ENCODE measurements around the gene SLC26A1. TPM values are rescaled to one million over a fixed set of nuclear protein-coding genes. Genes with fewer than 3 reads are reported as not detected.

Gene SLC26A1
- total RNA-seq, 1 experiment from 2014 or later: 6.9 TPM

DNA sequence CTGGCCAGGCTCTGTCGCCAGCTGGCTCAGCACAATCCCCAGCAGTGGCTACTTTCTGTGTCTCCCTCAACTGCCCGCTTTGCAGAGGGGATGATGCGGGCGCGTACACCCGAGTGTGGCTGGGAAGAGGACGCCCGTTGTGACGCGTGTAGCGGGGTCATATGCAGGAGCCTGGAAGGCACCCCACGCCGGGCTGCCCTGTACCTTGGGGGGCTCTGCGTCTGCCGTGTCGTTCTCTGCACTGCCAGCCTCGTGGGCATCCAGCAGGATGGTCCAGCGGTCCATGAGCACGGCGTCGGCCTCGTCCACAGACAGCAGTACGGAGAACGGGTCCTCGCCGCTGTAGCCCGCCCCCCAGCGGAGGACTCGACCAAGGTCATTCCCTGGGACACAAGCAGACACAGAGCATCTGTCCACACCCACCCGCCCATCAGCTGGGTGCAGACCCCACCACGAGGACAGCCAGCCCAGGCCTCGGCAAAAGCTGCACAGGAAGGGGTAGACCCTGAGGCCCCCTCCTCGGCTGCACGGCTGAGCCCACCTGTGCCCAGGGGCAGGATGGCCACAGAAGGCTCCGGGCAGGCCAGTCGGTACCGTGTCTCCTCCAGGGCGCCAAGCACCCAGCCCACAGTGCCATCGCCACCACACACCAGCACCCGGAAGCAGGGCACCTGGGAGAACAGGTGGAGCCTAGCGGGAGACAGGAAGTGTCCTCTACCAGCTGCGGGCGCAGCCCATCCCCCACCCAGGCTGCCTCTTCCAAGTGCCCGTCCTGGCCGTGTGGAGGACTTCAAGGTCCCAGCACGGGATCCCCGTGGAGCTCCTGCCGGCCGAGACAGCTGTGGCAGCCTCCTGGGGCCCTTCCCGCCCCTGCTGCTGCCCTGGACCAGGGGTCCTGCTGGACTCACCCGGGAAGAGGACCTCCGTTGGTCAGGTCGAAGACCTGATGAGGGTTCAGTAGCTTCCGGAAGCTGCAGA, 30.7 kb downstream of the SLC26A1 start:
- in situ Hi-C loops (cut with HindIII; ENCODE audit: low pct_unique_long_range_greater_than_20kb, low sequenced_read_pairs): no loop called here
- no peak for DNase-seq (ENCODE audit: low read depth)

DNA sequence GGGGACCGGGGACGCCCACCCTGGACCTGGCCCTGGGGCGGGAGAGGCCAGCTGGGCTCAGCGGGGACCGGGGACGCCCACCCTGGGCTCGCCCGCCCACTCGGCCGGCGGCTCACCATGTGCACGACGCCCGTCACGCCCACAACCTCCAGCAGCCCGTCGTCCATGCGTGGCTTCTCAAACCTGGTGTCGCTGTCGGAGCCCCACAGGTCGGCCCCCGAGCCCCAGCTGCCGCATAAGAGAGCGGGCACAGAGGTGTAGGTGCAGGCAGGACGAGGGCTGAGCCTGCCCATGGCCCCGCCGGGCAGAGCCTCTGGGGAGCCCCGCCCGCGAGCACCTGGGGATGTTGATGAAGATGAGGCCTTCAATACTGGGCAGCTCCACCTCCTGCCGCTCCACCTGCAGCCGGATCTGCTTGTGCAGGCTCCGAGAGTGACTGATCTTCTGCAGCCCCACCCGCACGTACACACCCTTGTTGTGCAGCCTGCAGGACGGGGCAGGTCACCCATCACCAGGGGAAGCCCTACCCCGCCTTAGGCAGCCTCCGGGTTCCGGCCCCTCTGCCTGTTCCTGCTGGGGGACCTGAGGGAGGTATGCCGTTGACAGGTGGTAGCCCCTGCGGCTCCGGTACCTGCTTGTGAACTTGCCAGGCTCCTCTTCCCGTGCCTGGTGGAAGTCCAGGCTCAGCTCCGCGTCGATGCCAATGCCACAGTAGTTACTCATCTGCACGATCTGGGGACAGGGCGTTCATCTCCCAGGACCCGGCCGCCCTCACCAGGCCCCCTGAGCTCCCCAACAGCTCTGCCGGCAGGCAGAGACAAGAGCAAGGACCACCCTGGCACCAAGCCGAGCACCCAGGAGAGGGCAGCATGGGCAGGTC, 31.6 kb downstream of the SLC26A1 start:
- in situ Hi-C loops (cut with HindIII; ENCODE audit: low pct_unique_long_range_greater_than_20kb, low sequenced_read_pairs): no loop called here
- no peak for DNase-seq (ENCODE audit: low read depth)

DNA sequence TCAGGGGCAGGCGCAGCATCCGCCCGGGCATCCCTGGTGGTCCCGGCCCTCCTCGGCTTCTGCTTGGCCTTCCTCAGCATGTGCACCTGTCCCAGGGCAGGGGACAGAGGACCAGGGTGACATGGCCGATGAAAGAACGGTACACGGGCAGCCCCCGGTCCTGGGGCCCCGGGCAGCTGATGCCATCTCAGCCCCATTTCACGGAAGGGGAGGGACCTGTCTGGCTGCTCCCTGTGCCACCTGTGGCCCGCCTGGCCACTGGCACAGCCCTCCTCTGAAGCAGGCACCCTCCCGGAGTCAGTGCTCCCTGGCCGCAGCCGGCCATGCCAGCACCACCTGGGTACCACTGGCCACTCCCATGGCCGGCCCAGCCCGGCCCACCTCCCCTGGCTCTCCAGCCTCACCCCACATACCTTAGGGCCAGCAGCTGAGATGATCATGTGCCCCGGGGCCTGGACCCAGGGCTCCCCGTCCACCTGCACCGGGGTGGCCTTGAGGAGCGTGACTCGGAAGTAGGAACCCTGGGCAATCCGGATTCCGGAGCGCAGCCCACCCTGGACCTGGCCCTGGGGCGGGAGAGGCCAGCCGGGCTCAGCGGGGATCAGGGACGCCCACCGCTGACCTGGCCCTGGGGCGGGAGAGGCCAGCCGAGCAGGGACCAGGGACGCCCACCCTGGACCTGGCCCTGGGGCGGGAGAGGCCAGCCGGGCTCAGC, 32.4 kb downstream of the SLC26A1 start:
- in situ Hi-C loops (cut with HindIII; ENCODE audit: low pct_unique_long_range_greater_than_20kb, low sequenced_read_pairs): no loop called here
- DNase-seq (ENCODE audit: low read depth): no peak

DNA sequence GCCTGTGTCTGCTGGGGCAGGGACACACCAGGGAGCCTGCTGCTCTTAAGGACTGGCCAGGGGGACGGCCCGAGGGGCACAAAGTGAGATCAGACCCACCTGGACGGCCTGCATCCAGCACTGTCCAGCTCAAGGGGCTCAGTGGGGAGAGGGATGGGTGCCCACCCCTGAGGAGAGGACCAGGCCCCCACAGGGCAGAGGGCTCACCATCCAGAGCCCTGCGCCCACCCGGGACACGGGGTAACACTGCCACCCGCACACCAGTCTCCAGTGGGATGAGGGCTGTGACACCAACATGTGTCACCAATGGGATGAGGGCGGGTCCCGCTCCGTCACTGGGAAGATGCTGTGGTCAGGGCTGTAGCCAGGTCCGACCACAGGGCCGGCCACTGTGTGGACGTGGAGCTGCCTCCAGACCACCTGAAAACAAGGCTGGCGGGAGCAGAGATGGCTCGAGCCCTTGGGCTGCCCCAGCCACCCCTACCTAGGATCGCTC, 33.0 kb downstream of the SLC26A1 start:
- DNase-seq (ENCODE audit: low read depth): no peak
- in situ Hi-C loops (cut with HindIII; ENCODE audit: low pct_unique_long_range_greater_than_20kb, low sequenced_read_pairs): no loop called here

DNA sequence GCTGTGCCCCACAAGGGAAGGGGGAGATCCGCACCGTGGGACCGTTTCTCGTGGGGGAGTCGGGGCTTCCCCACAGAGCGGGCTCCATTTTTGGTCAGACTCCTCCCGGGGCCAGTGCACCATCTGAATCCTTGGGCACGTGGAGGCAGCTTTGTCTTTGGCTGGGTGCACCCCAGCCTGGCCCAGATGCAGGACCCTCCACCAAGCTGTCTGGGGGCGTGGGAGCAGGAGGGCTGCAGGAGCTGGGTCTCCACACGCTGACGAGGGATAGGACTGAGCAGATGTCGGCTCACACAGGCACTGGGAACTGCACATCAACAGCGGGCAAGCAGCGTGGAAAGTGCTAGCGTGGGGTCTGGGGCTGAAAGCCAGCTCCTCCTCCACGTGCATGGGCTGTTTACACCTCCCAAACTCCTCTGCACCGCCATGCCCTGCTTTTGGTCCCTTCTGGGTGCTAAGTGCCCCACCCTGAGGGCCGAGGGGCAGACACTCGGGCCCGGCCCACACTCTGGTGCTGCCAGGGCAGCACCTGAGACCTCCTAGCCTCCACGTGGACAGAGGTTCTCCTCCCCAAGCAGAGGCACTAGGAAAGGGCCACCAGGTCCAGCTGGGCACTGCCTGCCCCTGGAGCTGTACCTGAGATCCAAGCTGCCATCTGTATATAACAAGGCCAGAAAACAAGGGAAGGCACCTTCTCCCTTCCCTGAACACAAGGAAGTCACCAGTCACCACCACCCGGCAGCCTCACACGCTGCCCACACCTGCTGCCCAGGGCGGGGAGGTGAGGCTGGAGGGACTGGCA, 33.7 kb downstream of the SLC26A1 start:
- DNase-seq (ENCODE audit: low read depth): no peak
- in situ Hi-C loops (cut with HindIII; ENCODE audit: low pct_unique_long_range_greater_than_20kb, low sequenced_read_pairs): no loop called here

- no peak for DNase-seq (ENCODE audit: low read depth)
- in situ Hi-C loops (cut with HindIII; ENCODE audit: low pct_unique_long_range_greater_than_20kb, low sequenced_read_pairs): no loop called here
These were observed 34.4 kb downstream of the SLC26A1 start for GRCh38 chr4:958696-959337.

- DNase-seq (ENCODE audit: low read depth): no peak
- in situ Hi-C loops (cut with HindIII; ENCODE audit: low pct_unique_long_range_greater_than_20kb, low sequenced_read_pairs): no loop called here
These were observed 34.9 kb downstream of the SLC26A1 start for GRCh38 chr4:958314-958665.

DNA sequence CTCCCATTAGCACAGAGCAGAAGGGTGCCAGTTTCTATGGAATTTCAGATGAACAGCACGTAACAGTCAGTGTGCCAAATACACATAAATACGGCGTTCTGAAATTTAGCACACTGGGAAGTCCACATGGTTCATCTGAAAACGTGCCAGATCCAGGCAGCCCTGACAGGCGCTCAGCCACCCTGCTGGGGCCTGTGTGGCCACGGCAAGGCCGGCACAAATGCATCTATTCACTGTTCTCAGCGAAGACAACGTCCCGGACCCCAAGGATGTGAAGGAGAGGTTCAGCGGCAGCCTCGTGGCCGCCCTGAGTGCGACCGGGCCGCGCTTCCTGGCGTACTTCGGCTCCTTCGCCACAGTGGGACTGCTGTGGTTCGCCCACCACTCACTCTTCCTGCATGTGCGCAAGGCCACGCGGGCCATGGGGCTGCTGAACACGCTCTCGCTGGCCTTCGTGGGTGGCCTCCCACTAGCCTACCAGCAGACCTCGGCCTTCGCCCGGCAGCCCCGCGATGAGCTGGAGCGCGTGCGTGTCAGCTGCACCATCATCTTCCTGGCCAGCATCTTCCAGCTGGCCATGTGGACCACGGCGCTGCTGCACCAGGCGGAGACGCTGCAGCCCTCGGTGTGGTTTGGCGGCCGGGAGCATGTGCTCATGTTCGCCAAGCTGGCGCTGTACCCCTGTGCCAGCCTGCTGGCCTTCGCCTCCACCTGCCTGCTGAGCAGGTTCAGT, 35.5 kb downstream of the SLC26A1 start:
- in situ Hi-C loops (cut with HindIII; ENCODE audit: low pct_unique_long_range_greater_than_20kb, low sequenced_read_pairs): no loop called here
- no peak for DNase-seq (ENCODE audit: low read depth)

- in situ Hi-C loops (cut with HindIII; ENCODE audit: low pct_unique_long_range_greater_than_20kb, low sequenced_read_pairs): no loop called here
- DNase-seq (ENCODE audit: low read depth): no peak
These were observed 36.0 kb downstream of the SLC26A1 start for GRCh38 chr4:957231-957580.

GRCh38 chr4:956531-957230, 36.5 kb downstream of the SLC26A1 start:
- in situ Hi-C loops (cut with HindIII; ENCODE audit: low pct_unique_long_range_greater_than_20kb, low sequenced_read_pairs): no loop called here
- DNase-seq (ENCODE audit: low read depth): no peak

- no peak for DNase-seq (ENCODE audit: low read depth)
- in situ Hi-C loops (cut with HindIII; ENCODE audit: low pct_unique_long_range_greater_than_20kb, low sequenced_read_pairs): no loop called here
These were observed 37.2 kb downstream of the SLC26A1 start for GRCh38 chr4:955931-956381.

GRCh38 chr4:955161-955921, 37.9 kb downstream of the SLC26A1 start:
- no peak for DNase-seq (ENCODE audit: low read depth)
- in situ Hi-C loops (cut with HindIII; ENCODE audit: low pct_unique_long_range_greater_than_20kb, low sequenced_read_pairs): no loop called here

DNA sequence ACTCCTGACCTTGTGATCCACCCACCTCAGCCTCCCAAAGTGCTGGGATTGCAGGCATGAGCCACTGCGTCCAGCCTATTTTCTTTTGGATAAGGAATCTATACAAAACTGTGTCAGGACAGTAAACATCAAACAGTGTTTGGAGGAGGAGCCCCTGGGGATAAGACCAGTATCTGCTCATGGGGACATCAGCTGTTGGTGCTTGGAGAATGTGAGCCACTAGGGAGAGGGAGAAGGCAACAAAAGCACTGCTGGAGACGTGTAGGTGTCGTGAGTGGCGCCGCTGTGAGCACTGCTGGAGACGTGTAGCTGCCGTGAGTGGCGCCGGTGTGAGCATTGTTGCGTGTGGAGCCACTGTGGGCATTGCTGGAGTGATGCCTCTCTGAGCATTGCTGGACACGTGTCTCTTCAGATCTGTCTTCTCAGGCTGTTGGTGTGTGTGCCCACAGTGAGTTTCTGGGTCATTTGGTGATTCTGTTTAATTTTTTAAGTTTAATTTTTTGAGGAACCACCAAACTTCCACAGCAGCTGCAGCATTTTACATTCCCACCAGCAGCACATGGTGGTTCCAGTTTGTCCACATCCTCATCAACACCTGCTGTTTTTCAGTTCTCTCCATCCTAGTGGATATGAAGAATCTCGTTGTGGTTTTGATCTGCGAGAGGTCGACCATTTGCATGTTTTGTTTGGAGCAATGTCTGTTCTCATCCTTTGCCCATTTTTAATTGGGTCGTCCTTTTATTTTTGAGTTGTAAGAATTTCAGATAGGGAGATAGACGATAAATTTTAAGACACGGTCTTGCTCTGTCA, 38.8 kb downstream of the SLC26A1 start:
- in situ Hi-C loops (cut with HindIII; ENCODE audit: low pct_unique_long_range_greater_than_20kb, low sequenced_read_pairs): no loop called here
- DNase-seq (ENCODE audit: low read depth): no peak

DNA sequence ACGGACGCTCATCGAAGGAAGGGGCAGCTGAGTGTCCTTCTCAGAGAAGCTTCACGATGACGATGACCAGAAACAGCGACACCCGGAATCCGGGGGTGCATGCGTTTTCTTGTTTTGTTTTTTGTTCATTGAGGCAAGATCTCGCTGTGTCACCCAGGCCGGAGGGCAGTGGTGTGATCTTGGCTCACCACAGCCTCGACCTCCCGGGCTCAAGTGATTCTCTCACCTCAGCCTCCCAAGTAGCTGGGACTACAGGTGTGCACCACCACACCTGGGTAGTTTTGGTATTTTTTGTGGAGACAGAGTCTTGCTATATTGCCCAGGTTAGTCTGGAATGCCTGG, 39.7 kb downstream of the SLC26A1 start:
- in situ Hi-C loops (cut with HindIII; ENCODE audit: low pct_unique_long_range_greater_than_20kb, low sequenced_read_pairs): no loop called here
- no peak for DNase-seq (ENCODE audit: low read depth)
